Activated CD8-positive, alpha-beta memory T cell treated with anti-CD3 and anti-CD28 coated beads for 36 hours (primary cell): ENCODE data around the gene WBP1. TPM values are rescaled to one million over a fixed set of nuclear protein-coding genes. Genes with fewer than 3 reads are reported as not detected.

Source experiments
- CTCF ChIA-PET: fragments of 350-600 bp; sonication (Branson Sonifier 250); formaldehyde crosslinking; loops from one replicate; lab custom pipeline; 2021; ENCODE audit warnings: antibody characterized with exemption; lab: Charles Lee
- POLR2A ChIA-PET: fragments of 350-600 bp; sonication (Branson Sonifier 250); formaldehyde crosslinking; loops from one replicate; lab custom pipeline; 2021; ENCODE audit warnings: antibody characterized with exemption; lab: Charles Lee
- total RNA-seq, 2 experiments: library from RNA; stranded (reverse); gene quantifications; one replicate each; pipeline ENCODE4 v1.2.3, GENCODE V29; 2021

The WBP1 gene
- total RNA-seq, 2 experiments from 2014 or later, result 24.9 to 28.7 TPM

DNA sequence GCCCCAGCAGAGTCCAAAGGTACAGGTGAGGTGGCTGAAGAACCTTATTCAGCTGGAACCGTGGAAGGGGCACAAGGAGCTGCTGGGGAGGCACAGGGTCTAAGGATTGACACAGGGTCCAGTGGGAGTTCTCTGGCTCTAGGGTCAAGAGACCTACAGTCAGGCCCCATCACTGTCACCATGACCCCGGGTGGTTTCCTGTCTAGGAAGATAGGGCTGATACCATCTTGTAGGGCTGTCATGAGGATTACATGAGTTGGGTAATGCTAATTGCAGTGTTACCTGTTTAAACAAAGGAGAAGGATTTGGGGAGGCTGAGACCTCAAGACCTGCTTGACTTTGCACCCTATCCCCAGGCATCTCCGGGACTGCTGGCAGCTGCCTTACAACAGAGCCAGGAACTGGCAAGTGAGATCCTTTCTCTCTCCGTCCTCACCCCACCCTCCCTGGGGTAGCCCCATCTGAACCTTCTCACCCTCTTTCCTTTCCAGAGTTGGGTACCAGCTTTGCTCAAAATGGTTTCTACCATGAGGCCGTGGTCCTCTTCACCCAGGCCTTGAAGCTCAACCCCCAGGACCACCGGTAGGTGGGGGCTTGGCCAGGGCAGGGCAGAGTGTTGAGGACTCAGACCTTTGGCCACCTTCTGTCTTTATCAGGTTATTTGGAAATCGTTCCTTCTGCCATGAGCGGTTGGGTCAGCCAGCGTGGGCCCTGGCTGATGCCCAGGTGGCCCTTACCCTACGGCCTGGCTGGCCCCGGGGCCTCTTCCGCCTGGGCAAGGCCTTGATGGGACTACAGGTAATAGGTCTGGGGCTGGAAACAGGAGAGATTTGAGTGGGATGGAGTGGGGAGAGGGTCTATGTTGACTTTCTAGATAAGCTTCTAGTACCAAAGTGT lies 33.7 kb downstream of the WBP1 start:
- ChIA-PET POLR2A (interaction anchor here (0.5 to 0.9 kb wide), 2 partner anchors 13 to 16 kb away, joined by 4 to 6 read pairs; no protein-coding TSS in a partner anchor), CTCF (interaction anchor here (0.8 to 1.4 kb wide), 3 partner anchors 9 to 15 kb away, joined by 3 to 5 read pairs (median 3); partner anchors contain the start of genes CCDC142, PCGF1 and TTC31)

DNA sequence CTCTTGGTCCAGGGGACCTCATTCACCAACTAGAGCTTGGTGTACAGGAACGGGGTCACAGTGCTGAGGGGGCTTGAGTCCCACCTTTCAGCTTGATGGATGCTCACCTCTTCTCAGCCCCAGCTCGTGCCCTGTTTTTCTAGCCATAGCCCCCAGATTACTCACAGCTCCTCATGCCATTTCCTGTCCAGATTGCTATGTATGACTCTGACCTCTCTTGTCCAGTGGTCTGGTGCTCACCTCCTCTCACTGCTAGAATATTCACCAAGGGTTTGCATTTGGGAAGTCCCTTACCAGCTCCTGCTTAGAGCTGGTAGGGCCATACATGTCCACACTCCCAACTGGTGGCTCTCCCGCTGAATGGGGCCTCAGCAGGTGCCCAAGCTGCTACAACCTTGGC lies 35.3 kb downstream of the WBP1 start:
- ChIA-PET CTCF (no interaction called here), POLR2A (no interaction called here)

DNA sequence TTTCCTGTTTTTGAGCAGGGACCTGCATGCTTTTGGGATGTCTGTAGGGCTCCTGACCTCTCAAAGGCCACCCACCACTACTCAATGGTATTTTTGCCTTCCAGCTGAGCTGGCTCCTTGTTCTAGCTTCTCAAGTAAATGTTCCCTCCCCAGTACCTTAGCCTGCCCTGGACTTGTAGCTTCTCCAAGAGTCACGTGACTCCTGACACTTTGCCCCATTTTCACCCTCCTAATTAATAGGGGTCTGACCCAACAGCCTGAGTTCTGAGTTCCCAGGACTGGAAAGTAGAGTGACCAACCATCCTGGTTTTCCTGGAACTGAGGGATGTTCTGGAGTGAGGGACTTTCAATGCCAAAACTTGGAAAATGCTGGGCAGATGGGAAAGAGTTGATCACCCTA lies 37.2 kb downstream of the WBP1 start:
- CTCF ChIA-PET, result interaction anchor here (0.7 kb wide), 1 partner anchor 27 kb away, joined by 3 read pairs; no protein-coding TSS in a partner anchor

DNA sequence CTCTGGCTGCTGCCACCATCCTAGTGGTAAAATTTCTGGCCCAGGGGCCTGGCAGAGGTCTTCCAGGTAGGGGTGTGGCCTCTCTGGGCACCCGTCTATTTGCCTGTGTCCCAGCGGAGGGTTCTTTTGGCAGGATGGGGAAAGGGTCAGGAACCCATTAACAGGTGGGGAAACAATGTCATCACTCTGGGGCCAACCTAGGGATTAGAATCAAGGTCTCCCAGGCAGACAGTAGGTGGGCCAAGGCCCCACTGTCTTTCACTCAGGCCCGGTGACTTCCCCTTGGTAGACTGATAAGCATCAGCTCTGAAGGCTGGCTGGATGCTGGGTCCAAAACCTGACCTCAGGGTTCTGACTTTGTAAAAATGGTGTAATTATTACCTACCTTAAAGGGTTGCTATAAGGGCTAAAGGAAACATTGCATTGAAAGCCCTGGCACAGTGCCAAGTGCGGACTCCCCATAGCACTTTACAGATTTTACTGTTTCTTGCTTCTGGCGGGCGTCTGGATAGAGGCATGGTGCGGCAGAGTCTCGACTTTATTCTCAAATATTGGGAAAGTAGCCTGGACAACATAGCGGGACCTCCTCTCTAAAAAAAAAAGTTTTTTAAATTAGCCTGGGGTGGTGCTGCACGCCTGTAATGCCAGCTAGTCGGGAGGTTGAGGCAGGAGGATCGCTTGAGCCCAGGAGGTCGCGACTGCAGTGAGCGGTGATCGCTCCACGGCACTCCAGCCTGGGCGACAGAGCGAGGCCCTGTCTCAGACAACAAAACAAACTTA lies 38.9 kb downstream of the WBP1 start:
- ChIA-PET CTCF (no interaction called here), POLR2A (interaction anchor here (0.6 to 0.9 kb wide), 2 partner anchors 10 to 17 kb away, joined by 3 read pairs; partner anchors contain the start of genes PCGF1 and TLX2)

More for the DNA sequence above, 37.2 kb downstream of the WBP1 start:
- POLR2A ChIA-PET, result no interaction called here

DNA sequence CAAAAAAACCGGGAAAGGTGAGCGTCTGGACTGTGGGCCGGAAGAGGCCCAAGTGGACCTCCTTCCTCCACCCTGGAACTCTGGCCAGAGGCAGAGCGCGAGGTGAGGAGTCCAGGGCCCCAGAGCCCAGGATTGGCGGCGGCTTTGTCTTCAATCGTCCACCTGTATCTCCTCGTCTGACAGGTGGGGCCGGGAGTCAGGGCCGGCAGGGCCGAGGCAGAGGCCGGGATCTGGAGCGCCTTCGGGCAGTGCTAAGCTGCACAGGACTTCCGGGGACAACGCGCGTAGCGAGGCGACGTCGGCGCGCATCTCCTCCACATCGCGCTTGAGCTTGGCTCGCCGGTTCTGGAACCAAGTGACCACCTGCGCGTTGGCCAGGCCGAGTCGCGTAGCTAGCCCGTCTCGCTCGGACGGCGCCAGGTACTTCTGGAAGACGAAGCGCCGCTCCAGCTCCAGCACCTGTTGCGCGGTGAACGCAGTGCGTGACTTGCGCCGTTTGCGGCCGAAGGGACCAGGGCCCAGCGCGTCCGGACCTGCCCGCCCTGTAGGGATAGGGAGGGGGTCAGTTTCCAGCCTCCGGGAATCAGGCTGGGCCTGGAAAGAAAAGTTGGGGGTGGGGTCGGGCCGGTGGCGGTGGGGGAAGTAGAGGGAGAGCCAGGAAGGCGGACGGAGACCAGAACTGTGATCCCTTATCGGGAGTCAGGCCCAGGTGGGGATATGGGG lies 39.7 kb downstream of the WBP1 start:
- ChIA-PET CTCF (no interaction called here), POLR2A (interaction anchor here (0.6 to 0.9 kb wide), 2 partner anchors 10 to 16 kb away, joined by 3 read pairs; partner anchors contain the start of genes PCGF1 and TLX2)

DNA sequence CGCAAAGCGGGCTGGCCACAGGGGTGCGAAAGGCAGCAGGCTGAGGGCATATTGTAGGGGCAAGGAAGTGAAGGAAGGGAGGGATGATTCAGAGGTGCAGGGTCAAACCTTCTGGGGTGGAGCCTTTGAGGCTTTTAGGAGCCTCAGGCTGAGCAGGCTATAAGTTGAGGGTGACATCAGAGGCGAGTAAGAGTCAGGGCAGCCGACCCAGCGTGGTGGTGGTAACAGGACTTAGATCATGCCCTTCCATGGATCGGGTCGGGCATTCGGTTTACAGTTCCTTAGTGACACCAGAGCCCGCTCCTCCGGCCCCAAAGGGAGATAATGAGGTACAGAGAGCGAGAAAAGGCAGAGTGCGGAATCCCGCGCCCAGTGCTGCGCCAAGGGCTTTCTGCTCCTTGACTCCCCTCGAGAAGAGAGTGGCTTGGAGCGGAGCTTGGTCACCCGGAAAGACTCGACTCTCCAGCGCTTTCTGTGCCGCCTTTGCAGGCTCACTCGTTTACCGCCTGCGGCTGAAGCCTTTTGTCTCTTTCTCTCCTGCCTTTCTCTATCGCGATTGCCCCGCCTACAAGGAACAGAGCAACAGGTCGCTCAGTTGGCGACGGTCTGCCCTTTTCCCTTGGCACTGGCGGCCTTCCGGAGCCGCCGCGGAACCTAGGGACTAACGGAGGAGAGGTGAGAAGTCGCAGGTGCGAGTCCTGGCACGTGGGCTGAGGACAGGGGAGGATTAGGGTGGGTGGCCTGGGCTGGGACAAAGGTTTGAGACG lies 40.4 kb downstream of the WBP1 start:
- CTCF ChIA-PET, result interaction anchor here (0.7 to 3.0 kb wide), 3 partner anchors 17 to 77 kb away, joined by 3 to 10 read pairs (median 3); partner anchors contain the start of genes AUP1 and HTRA2
- POLR2A ChIA-PET, result interaction anchor here (0.6 to 1.1 kb wide), 3 partner anchors 15 to 31 kb away, joined by 3 read pairs; partner anchors contain the start of genes AUP1 and TLX2

DNA sequence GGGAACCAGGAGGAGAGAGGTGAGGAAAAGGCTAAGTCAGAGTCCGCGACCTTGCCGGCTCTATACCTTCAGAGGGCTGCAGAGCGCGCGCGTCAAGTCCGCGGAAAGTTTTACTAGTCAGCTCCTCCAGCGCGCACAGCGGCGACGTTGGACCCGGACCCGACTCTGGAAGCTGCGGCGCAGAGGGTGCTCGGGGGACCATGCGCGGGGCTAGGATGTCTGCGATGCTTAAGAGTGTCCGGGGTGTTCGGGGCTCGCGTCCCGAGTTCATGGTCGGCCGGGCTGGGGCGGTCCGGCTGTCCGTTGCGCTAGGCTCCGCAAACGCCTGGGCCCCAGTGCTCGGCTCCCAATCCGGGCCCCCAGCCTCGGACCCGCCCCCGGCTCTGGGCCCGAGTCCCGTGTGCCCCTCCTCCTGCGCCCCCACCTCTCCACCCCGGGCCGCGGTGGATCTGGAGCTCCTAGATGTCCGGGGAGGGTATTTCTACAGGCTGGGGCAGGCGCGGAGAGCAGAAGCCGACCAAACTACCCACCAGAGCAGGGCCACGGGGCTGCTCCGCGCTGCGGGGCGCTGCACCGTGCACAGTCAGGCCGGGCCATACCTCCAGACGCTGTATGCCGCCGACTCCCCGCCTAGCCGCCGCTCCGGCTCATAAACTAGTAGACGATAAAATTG lies 41.2 kb downstream of the WBP1 start, which contains the start of gene LBX2:
Gene LBX2 (minus strand): TSS at position 337 of the 673 bp plus-strand sequence. CDS start 66 bp downstream, at position 271.
- POLR2A ChIA-PET, result interaction anchor here (0.6 to 1.1 kb wide), 2 partner anchors 17 to 30 kb away, joined by 3 read pairs; partner anchors contain the start of gene AUP1

DNA sequence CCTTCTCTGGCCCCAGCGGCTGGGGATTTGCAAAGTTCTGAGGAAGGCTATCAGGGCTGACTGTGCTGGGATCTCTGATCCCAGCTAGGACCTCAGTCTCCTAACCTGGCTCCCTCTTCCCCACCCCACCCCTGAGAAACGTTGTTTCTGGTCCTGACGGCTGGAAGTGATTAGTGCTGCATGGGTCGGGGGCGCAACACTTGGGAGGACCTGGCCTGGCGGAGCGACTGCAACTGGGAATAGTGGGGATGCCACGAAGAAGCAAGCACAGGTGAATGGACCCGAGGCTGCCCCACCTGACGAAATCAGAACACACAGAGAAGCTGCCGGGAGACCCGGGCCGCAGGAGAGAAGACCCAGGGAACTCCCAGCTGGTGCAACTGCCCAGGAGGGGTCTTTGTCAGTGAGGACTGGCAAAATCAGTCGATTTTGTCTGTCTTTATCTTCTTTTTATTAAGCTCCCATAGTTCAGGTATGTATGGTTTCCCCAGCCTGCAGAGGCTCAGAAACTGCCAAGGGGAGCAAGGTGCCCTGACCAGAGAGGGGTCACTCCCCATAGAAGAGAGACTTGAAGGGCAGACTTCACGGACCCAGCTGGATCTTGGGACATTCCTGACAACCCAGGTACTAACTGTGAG lies 41.8 kb downstream of the WBP1 start:
- CTCF ChIA-PET, result interaction anchor here (0.8 to 3.0 kb wide), 5 partner anchors 9 to 75 kb away, joined by 3 to 12 read pairs (median 5); partner anchors contain the start of genes AUP1, CCDC142, HTRA2 and TTC31
- POLR2A ChIA-PET, result interaction anchor here (1.3 kb wide), 1 partner anchor 30 kb away, joined by 8 read pairs; the partner anchor contains the start of genes AUP1 and HTRA2

More for the DNA sequence above, 41.2 kb downstream of the WBP1 start, which contains the start of gene LBX2:
- CTCF ChIA-PET, result interaction anchor here (0.7 to 3.0 kb wide), 4 partner anchors 9 to 76 kb away, joined by 3 to 10 read pairs (median 4); partner anchors contain the start of genes AUP1 and HTRA2

DNA sequence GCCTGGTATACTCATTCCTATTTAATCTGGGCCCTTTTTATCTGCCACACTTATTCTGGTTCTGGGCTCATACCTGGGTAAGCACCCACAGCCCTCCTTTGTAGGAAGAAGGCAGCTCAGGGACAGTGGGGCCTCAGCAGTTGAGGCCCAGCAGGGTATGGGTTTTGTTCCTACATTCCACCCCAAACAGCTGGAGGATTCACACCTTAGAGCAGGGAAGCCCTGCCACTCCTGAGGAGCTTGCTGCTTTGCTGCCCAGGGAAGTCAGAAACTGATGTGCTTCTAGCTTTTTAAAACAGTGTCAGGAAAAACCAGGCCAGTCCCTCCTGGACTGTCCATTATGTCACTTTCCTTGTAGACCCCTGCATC lies 42.3 kb downstream of the WBP1 start:
- CTCF ChIA-PET, result interaction anchor here (1.1 to 3.0 kb wide), 4 partner anchors 8 to 29 kb away, joined by 4 to 12 read pairs (median 8); partner anchors contain the start of genes AUP1, CCDC142, HTRA2 and TTC31
- POLR2A ChIA-PET, result interaction anchor here (0.5 to 1.3 kb wide), 2 partner anchors 26 to 30 kb away, joined by 4 to 8 read pairs; partner anchors contain the start of genes AUP1 and HTRA2

DNA sequence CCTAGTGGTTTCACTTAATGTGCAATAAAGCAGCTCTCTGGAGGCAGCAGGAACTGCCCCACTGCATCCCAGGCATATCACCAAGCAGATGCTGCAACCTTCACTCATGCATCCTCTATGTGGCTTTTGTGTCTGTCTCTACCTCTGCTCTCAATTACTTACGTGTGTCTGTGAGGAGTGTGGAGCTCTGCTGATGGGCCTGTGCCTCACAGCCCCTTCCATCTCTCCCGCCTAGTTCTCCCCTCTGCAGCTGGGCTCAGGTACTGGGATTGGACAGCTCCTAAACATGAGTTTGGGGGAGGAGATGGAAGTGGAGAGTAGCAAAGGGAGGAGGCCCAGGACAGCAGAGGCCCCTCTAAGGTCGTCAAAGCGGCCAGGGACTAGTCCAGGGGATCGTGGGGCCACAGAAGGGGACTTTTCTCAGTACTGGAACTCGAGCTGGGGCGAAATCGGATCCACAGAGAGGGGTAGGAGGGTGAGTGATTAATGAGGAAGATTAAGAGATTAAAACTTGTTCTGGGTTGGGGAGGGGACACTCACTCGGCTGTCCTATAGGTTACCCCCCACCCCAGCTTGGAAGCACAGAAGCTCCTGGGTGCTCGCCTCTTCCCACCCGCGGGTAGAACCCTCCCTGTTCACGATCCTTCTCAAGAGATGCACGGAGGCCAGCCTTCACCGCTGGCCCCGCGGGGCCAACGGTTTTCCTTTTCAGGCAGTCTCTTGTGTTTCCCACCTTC lies 43.3 kb downstream of the WBP1 start:
- ChIA-PET POLR2A (interaction anchor here (1.3 kb wide), 1 partner anchor 29 kb away, joined by 8 read pairs; the partner anchor contains the start of genes AUP1 and HTRA2), CTCF (interaction anchor here (0.6 to 3.0 kb wide), 4 partner anchors 16 to 28 kb away, joined by 3 to 12 read pairs (median 7); partner anchors contain the start of genes AUP1, CCDC142, HTRA2 and TTC31)

DNA sequence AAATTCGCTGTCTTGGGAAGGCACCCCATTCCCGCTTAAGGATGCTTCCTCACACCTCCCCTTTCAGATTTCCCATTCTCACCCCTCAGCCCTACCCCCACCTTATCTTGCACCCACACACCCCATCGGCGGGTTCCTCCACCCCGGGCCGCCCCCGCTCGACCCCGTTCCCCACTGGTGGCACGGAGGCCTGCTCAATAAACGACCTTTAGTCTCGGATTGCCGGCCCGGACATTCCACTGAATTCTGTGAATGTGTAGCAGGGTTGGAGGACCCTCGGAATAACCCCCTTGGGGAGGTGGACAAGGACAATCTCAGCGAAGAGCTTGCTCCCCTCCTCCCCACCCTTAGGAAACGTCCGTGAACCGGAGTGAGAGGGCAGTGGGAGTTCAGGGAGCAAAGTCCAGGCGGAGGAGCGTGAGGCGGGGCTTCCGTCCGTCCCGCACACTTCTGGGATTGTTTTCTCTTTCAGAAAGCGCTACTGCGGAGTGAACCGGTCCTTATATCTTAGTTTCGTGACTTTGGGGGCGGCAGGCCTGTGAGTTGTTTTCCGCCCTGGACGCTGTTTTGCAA lies 44.0 kb downstream of the WBP1 start:
- CTCF ChIA-PET, result interaction anchor here (3.0 kb wide), 1 partner anchor 19 kb away, joined by 12 read pairs; the partner anchor contains the start of genes CCDC142 and TTC31
- POLR2A ChIA-PET, result no interaction called here

DNA sequence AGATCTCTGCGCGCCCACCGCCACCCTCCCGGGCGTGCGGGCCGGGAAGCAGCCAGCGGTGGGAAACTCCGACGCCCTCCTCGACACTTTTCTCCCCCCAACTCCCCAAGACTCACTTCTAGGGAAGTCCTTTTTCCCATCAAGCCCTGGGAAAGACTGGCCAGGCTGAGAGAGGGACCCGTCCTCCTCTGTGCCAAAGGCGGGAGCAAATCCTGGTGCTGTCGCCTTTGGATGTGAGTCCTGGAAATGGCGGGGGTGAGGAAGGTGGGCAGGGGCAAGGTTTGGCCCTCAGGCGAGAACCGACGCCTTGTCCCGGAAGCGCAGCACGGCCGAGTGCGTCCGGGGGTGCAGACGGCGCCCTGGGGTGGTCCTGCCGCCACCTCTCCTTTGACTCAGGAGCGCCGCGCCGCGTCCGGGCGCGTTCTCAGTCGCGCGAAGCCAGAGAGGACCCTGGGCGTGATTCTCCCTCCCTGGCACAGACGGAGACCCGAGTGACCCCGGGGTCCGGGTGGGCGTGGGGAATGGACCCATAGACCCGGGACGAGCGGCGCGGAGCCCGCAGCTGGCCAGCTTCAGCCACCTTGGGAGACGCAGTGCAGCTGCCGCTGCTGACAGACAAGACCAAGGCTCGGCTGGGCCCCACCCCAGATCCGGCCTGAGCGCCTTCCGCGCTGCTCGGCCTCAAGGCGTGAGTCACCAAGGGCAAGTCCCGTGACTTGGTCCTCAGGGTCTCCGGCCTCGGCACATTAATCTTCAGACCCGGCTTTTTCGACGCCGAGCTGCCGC lies 44.7 kb downstream of the WBP1 start:
- POLR2A ChIA-PET, result interaction anchor here (0.5 to 0.8 kb wide), 2 partner anchors 25 to 44 kb away, joined by 3 read pairs; partner anchors contain the start of gene WBP1
- CTCF ChIA-PET, result interaction anchor here (1.3 to 4.9 kb wide), 3 partner anchors 20 to 82 kb away, joined by 4 to 20 read pairs (median 12); partner anchors contain the start of genes CCDC142 and TTC31
